HepG2 (cell line): ENCODE data around the gene ZNF621. TPM values are rescaled to one million over a fixed set of nuclear protein-coding genes. Genes with fewer than 3 reads are reported as not detected.

Source experiments
- CBX2 ChIP-seq, 2 experiments: fragments of 200-600 bp in 1 of 2; sonication (generic); formaldehyde crosslinking in 1 of 2; IDR thresholded peaks; 2 replicates each; pipeline versions ENCODE4 v1.7.0 to v1.8.1; 2018 to 2022; ENCODE audit warnings: low read depth in 2 of 2, low read length in 1 of 2, mild to moderate bottlenecking in 1 of 2, missing genetic modification reagents in 1 of 2
- GLI4 ChIP-seq: sonication (generic); formaldehyde crosslinking; IDR thresholded peaks from 2 replicates; pipeline ENCODE4 v1.5.1; 2020; ENCODE audit warnings: missing genetic modification reagents, mild to moderate bottlenecking, moderate library complexity, borderline replicate concordance
- HIVEP1 ChIP-seq: sonication (generic); formaldehyde crosslinking; IDR thresholded peaks from 2 replicates; pipeline ENCODE4 v1.4.0; 2020; ENCODE audit warnings: mild to moderate bottlenecking, missing genetic modification reagents
- MLLT10 ChIP-seq: sonication (generic); formaldehyde crosslinking; IDR thresholded peaks from 2 replicates; pipeline ENCODE4 v1.4.0; 2020; ENCODE audit warnings: missing genetic modification reagents
- NR2F6 ChIP-seq, 2 experiments: IDR thresholded peaks; 2 replicates each; pipeline ENCODE4 v1.6.1; 2016; ENCODE audit warnings: antibody characterized with exemption in 1 of 2, mild to moderate bottlenecking in 1 of 2
- PHF8 ChIP-seq: sonication (generic); formaldehyde crosslinking; IDR thresholded peaks from 2 replicates; pipeline ENCODE4 v1.5.0; 2020; ENCODE audit warnings: missing genetic modification reagents
- RARA ChIP-seq: IDR thresholded peaks from 2 replicates; pipeline ENCODE4 v1.6.1; 2016; ENCODE audit warnings: missing genetic modification reagents, missing compliant biosample characterization
- RBM22 ChIP-seq: fragments of 200-400 bp; formaldehyde crosslinking; optimal IDR thresholded peaks from 2 replicates; pipeline ENCODE3; 2017; ENCODE audit warnings: mild to moderate bottlenecking, low read length, moderate library complexity
- REST ChIP-seq, 2 experiments: IDR thresholded peaks; 2 replicates each; pipeline ENCODE4 v1.6.1; 2011 to 2012; ENCODE audit warnings: low read length in 2 of 2, borderline replicate concordance in 1 of 2, low read depth in 1 of 2, mild to moderate bottlenecking in 1 of 2, moderate library complexity in 1 of 2
- SNAPC2 ChIP-seq: sonication (generic); formaldehyde crosslinking; IDR thresholded peaks from 2 replicates; pipeline ENCODE4 v1.8.1; 2022; ENCODE audit warnings: mild to moderate bottlenecking, missing genetic modification reagents
- THAP11 ChIP-seq: IDR thresholded peaks from 2 replicates; pipeline ENCODE4 v1.6.1; 2016; ENCODE audit warnings: missing biosample characterization, missing genetic modification reagents
- TOE1 ChIP-seq: sonication (generic); formaldehyde crosslinking; IDR thresholded peaks from 2 replicates; pipeline ENCODE4 v1.4.0; 2020; ENCODE audit warnings: mild to moderate bottlenecking, missing genetic modification reagents
- ZFP36 ChIP-seq: fragments of 150-350 bp; IDR thresholded peaks from 2 replicates; pipeline ENCODE4 v1.6.1; 2018; ENCODE audit warnings: borderline replicate concordance, low read length, low read depth; ENCODE audit not compliant: partially characterized antibody
- ZNF724P ChIP-seq: sonication (generic); formaldehyde crosslinking; IDR thresholded peaks from 2 replicates; pipeline ENCODE4 v1.8.0; 2022; ENCODE audit warnings: missing genetic modification reagents, borderline replicate concordance
- polyA plus RNA-seq, 8 experiments: library from polyadenylated mRNA; depleted of rRNA in 3 of 8; stranded (reverse) in 7 of 8; unstranded in 1 of 8; fragments of >200 nt; fragmentation: Illumina TruSeq in 4 of 8; extraction: Trizol in 4 of 8; gene quantifications; 2 replicates each; pipeline versions ENCODE4 v1.2.1 to v1.2.3, GENCODE V29; 2011 to 2016; ENCODE audit warnings: low read depth in 4 of 8, missing spikeins in 1 of 8, mixed read lengths in 1 of 8; ENCODE audit not compliant: insufficient read depth in 1 of 8
- total RNA-seq, 5 experiments: library from RNA; depleted of rRNA; stranded (reverse); fragments of >200 nt; fragmentation: Illumina TruSeq; extraction: Trizol; gene quantifications; 2 replicates each; pipeline ENCODE4 v1.2.3, GENCODE V29; 2016; ENCODE audit warnings: low read depth in 1 of 5
- TF ChIP-seq, protein P1 (sequence below): sonication (generic); formaldehyde crosslinking; IDR thresholded peaks from 2 replicates; pipeline ENCODE4 v1.8.0; 2022; ENCODE audit warnings: missing genetic modification reagents, mild to moderate bottlenecking, inconsistent platforms, borderline replicate concordance
- TF ChIP-seq, protein P2 (sequence below): sonication (generic); formaldehyde crosslinking; IDR thresholded peaks from 2 replicates; pipeline ENCODE4 v1.5.1; 2020; ENCODE audit warnings: missing genetic modification reagents, mild to moderate bottlenecking, borderline replicate concordance

Gene ZNF621
- total and polyA plus RNA-seq, 2 of the 13 experiments (the other 11 are each of a cell fraction or from before 2014, with no cell fraction given), result 13.2 to 14.9 TPM

DNA sequence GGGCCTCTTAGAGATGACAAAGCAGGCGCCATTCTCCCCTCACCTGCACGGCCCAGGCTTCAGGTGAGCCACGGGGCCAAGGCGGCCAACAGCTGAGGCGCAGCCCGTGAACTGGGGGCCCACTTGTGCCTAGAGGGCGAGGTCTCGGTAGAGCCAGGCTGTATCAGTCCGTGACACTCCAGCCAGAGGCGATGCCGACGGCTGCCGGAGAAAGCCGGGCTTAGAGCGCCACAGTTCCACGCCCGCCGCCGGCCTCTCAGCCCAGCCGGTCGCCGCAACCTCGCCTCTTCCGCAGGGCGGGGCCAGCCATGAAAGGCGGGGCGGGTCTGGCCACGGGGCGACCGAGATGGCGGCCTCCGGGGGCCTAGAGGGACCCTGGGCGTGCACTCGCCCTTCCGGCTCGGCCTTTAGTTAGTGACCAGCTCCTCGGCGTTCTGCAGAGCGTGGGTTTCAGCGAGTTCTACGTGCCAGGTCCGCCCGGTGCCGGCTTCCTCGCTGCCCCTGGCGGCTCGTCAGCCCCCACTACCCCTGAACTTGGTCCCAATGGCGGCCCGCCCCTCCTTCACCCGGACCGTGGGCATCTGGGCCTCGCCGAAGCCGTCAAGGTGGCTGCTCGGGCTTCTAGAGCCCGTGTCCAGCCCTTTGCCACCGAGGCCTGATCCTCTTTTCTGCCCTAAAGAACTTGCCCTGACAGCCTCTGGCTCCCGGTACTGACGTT, at the start of gene ZNF621 (continued):
- TF ChIP-seq REST (IDR thresholded peaks at IDR 0.05; ENCODE audit: borderline replicate concordance in 1 of 2, low read depth in 1 of 2, low read length in 2 of 2), result peak in 1 of 2 experiments; percentile 70; a peak in 1 of 4 replicates
- 0 out of 2 replicates have a peak, but pooled peaks have one; percentile 72 for TF ChIP-seq ZNF724P (CRISPR knock-in tag)
- TF ChIP-seq, protein P1, sequence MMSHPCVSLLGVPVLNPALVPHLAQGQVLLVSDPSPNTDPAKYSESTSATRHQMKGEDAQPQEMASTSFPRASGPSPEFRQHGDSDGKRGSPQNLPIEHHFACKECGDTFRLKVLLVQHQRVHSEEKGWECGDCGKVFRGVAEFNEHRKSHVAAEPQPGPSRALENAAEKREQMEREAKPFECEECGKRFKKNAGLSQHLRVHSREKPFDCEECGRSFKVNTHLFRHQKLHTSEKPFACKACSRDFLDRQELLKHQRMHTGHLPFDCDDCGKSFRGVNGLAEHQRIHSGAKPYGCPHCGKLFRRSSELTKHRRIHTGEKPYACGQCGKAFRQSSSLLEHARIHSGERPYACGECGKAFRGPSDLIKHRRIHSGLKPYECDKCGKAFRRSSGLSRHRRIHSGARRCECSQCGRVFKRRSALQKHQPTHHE (CRISPR knock-in tag), result 0 out of 2 replicates have a peak, but pooled peaks have one; percentile 63
- peak; percentile 77; the same call in 1 of the 2 replicates for TF ChIP-seq SNAPC2 (CRISPR knock-in tag)
- no peak for TF ChIP-seq RBM22
- TF ChIP-seq, protein P2, sequence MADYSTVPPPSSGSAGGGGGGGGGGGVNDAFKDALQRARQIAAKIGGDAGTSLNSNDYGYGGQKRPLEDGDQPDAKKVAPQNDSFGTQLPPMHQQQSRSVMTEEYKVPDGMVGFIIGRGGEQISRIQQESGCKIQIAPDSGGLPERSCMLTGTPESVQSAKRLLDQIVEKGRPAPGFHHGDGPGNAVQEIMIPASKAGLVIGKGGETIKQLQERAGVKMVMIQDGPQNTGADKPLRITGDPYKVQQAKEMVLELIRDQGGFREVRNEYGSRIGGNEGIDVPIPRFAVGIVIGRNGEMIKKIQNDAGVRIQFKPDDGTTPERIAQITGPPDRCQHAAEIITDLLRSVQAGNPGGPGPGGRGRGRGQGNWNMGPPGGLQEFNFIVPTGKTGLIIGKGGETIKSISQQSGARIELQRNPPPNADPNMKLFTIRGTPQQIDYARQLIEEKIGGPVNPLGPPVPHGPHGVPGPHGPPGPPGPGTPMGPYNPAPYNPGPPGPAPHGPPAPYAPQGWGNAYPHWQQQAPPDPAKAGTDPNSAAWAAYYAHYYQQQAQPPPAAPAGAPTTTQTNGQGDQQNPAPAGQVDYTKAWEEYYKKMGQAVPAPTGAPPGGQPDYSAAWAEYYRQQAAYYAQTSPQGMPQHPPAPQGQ (CRISPR knock-in tag), result no peak
- TF ChIP-seq GLI4, result peak; percentile 57; the same call in 1 of the 2 replicates
- peak; percentile 89 for TF ChIP-seq THAP11 (CRISPR knock-in tag)
- peak; percentile 67 for TF ChIP-seq HIVEP1 (CRISPR knock-in tag)
- TF ChIP-seq PHF8, result peak; percentile 98
- TF ChIP-seq MLLT10 (CRISPR knock-in tag), result no peak
- TF ChIP-seq ZFP36, result no peak
- 0 out of 2 replicates have a peak, but pooled peaks have one; percentile 64 for TF ChIP-seq TOE1 (CRISPR knock-in tag)
- no peak for TF ChIP-seq CBX2 (IDR thresholded peaks at IDR 0.05; ENCODE audit: low read depth, low read length)
- no peak for TF ChIP-seq CBX2 (CRISPR knock-in tag; IDR thresholded peaks at IDR 0.05; ENCODE audit: low read depth)
- peak; percentile 43; the same call in 1 of the 2 replicates for TF ChIP-seq RARA (CRISPR knock-in tag)
- no peak for TF ChIP-seq NR2F6 (IDR thresholded peaks at IDR 0.05)
- 0 out of 2 replicates have a peak, but pooled peaks have one; percentile 26 for TF ChIP-seq NR2F6 (CRISPR knock-in tag; IDR thresholded peaks at IDR 0.05)
